Ascending aorta (tissue), 2 donors: Measurements from ENCODE around the gene PTPRG. TPM values are rescaled to one million over a fixed set of nuclear protein-coding genes. Genes with fewer than 3 reads are reported as not detected.

Experiments
- DNase-seq, 2 donors: peaks; one replicate each; pipeline ENCODE4 v3.0.0-alpha.2; 2019; ENCODE audit warnings: low spot score in 2 of 2
- H3K27ac ChIP-seq, 2 donors: fragments of 200-600 bp; sonication (generic); one replicate each; pipeline ENCODE4 v1.5.1; 2016 to 2017; ENCODE audit warnings: mild to moderate bottlenecking in 1 of 2
- H3K27me3 ChIP-seq: fragments of 200-600 bp; sonication (generic); one replicate; pipeline ENCODE4 v1.5.1; 2017
- H3K36me3 ChIP-seq, 2 donors: fragments of 200-600 bp; sonication (generic); one replicate each; pipeline ENCODE4 v1.5.1; 2016
- H3K4me1 ChIP-seq, 2 donors: fragments of 200-600 bp; sonication (generic); one replicate each; pipeline ENCODE4 v1.5.1; 2016 to 2017; ENCODE audit warnings: mild to moderate bottlenecking in 1 of 2
- H3K4me3 ChIP-seq, 2 donors: fragments of 200-600 bp; sonication (generic); one replicate each; pipeline ENCODE4 v1.5.1; 2016 to 2017; ENCODE audit warnings: mild to moderate bottlenecking in 1 of 2
- H3K9me3 ChIP-seq, 2 donors: fragments of 200-600 bp; sonication (generic); one replicate each; pipeline ENCODE4 v1.5.1; 2016
- intact Hi-C: fragments of 100-400 bp; cut with DNase I; formaldehyde crosslinking; loops from one replicate; pipeline ENCODE4 v1.15.1; 2023
- total RNA-seq: library from RNA; depleted of rRNA; stranded (reverse); fragments of >200 nt; gene quantifications from one replicate; pipeline ENCODE4 v1.1.0, GENCODE V29; 2016
- TF ChIP-seq, protein P1 (sequence below), 3 experiments: fragments of 200-600 bp in 2 of 3; fragments of 450-650 bp in 1 of 3; sonication (generic) in 2 of 3; IDR thresholded peaks; one replicate each; pipeline ENCODE4 v1.5.1; 2016 to 2019; ENCODE audit warnings: antibody characterized with exemption in 3 of 3, mild to moderate bottlenecking in 1 of 3, moderate library complexity in 1 of 3

Gene PTPRG
- total RNA-seq, 1 donor from 2014 or later = 129 TPM

DNA sequence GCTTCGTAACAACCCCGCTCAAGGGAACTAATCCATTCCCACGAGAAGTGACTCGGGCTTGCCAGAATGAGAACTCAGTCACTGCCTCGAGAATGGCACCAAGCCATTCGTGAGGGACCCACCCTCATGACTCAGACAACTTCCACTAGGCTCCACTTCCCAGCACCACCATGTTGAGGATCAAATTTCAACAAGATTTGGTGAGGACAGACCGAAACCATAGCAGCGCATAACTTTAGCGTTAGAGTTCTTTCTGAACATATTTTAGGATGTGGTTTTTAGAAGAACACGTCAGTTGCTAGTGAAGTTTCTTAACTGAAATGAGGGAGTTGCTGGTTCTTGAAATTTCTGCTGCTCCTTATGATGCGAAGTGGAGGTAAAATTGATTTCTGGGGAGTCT, 13.5 kb downstream of the PTPRG start:
- TF ChIP-seq, protein P1, sequence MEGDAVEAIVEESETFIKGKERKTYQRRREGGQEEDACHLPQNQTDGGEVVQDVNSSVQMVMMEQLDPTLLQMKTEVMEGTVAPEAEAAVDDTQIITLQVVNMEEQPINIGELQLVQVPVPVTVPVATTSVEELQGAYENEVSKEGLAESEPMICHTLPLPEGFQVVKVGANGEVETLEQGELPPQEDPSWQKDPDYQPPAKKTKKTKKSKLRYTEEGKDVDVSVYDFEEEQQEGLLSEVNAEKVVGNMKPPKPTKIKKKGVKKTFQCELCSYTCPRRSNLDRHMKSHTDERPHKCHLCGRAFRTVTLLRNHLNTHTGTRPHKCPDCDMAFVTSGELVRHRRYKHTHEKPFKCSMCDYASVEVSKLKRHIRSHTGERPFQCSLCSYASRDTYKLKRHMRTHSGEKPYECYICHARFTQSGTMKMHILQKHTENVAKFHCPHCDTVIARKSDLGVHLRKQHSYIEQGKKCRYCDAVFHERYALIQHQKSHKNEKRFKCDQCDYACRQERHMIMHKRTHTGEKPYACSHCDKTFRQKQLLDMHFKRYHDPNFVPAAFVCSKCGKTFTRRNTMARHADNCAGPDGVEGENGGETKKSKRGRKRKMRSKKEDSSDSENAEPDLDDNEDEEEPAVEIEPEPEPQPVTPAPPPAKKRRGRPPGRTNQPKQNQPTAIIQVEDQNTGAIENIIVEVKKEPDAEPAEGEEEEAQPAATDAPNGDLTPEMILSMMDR (IDR thresholded peaks at IDR 0.05) = no peak
- Histone ChIP-seq H3K36me3 (no peaks in the 10 kb centered on the region), H3K27ac (peak overlapping the region in 1 of 2 donors; percentile 58), H3K9me3 (no peaks in the 10 kb centered on the region), H3K27me3 (no peaks in the 10 kb centered on the region), H3K4me1 (peaks cover 4 to 33% of the 10 kb centered on the region in 2 donors), H3K4me3 (no peak overlapping the region)
- intact Hi-C loops = loop anchor here (5.0 kb wide), 1 partner anchor 62 kb away; no protein-coding TSS in a partner anchor
- peak in 1 of 2 donors; percentile 74 for DNase-seq

DNA sequence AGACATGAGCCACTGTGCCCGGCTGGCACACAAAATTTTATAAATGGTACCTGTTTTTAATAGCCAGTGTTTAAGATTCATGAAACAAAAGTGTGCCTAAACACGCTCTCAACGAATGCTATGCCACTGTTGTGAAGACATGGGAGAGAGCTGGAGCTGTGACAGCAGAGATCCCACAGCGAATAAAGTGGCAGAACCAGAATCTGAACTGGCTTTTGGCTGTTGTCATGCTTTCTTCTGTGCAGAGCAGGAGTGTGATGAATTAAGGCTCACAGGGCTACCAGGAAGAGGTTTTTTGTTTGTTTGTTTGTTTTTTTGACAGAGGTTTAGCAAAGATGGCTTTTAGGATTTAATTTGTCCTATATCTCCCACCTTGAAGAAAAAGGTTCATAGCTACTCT, 14.5 kb downstream of the PTPRG start:
- Histone ChIP-seq H3K27me3 (no peaks in the 10 kb centered on the region), H3K36me3 (no peaks in the 10 kb centered on the region), H3K4me1 (peaks cover 4 to 32% of the 10 kb centered on the region in 2 donors), H3K4me3 (no peak overlapping the region), H3K9me3 (no peaks in the 10 kb centered on the region), H3K27ac (peak overlapping the region; percentile 19 to 58)
- no peak for DNase-seq
- TF ChIP-seq, protein P1 (IDR thresholded peaks at IDR 0.05) = no peak
- intact Hi-C loops = loop anchor here (5.0 kb wide), 1 partner anchor 61 kb away; no protein-coding TSS in a partner anchor

DNA sequence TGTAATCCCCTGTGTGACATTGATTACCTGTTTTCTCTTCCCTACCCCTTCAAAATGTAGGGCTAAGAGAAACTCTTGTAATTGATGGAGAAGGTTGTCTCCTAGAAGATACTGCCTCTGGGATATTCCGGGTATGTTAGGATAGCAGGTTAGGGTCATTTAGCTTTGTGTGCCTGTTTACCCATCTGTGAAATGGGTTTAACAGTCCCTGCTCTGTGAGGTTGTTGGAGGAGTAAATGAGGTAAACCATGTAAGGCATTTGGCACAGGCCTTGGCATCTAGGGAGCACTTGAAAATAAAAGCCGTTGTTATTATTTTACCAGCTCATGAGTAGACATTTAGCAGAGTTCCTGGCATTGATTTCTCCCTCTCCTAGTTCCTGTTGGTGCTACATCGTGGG, 16.4 kb downstream of the PTPRG start:
- H3K27me3 ChIP-seq = no peaks in the 10 kb centered on the region
- no peaks in the 10 kb centered on the region for H3K9me3 ChIP-seq
- no peak overlapping the region for H3K27ac ChIP-seq
- DNase-seq = no peak
- H3K4me3 ChIP-seq = no peak overlapping the region
- TF ChIP-seq, protein P1 (IDR thresholded peaks at IDR 0.05) = no peak
- peaks cover 0 to 24% of the 10 kb centered on the region in 2 donors for H3K4me1 ChIP-seq
- no peaks in the 10 kb centered on the region for H3K36me3 ChIP-seq
- intact Hi-C loops = loop anchor here (5.0 kb wide), 1 partner anchor 60 kb away; no protein-coding TSS in a partner anchor

DNA sequence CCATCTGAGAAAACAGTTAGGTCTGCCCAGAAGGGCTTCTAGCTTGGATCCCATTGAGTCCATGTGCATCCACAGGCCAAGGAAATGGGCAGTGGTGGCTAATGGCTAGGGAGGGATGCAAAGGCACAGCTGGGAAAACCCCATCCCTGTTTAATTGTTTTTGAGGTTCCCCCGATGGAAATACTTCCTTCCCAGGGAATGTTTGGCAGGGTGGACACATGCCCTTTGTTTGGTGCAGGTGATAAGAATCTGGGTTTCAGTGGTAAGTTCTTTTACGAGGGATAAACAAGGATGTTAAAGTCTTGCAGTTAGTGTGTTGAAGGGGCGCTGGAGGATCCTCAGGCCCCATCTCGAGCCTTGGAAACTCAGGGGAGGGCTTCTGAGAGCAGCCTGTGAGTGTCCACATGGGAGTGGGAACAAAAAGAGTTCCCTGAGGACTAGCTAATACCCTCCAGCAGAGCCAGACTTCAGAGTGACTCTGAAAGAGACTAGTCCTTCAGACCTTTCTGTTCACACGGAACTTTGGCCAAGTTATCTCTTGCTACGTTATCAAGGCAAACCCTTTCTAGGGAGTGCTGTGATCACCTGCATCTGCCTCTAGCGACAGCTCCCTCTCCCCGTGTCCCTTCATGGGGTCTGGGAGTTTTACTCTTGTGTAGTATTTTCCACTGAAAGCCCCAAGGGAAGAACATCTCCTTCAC, 17.4 kb downstream of the PTPRG start:
- intact Hi-C loops = loop anchor here (5.0 kb wide), 1 partner anchor 58 kb away; no protein-coding TSS in a partner anchor
- peak overlapping the region in 1 of 2 donors; percentile 28 for H3K27ac ChIP-seq

DNA sequence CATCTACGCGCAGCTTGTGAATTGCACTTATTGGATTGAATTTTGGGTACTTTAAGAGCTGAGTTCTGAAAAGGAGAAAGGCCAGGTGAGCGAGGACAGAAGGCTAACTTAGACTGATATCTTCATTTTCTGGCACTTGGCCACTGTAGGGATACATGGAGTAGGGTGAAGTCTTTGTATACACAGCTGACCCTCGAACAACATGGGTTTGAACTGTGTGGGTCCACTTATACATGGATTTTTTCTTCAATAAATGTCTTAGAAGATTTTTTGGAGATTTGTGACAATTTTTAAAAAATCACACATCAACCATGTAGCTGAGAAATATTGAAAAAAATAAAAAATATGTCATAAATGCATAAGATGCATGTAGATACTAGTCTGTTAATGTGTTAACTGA, 18.3 kb downstream of the PTPRG start:
- peaks cover 0 to 27% of the 10 kb centered on the region in 2 donors for H3K4me1 ChIP-seq
- no peaks in the 10 kb centered on the region for H3K9me3 ChIP-seq
- intact Hi-C loops = loop anchor here (5.0 kb wide), 2 partner anchors 58 to 218 kb away; no protein-coding TSS in a partner anchor
- no peak overlapping the region for H3K27ac ChIP-seq
- H3K27me3 ChIP-seq = no peaks in the 10 kb centered on the region
- TF ChIP-seq, protein P1 (IDR thresholded peaks at IDR 0.05) = no peak
- no peak overlapping the region for H3K4me3 ChIP-seq
- no peaks in the 10 kb centered on the region for H3K36me3 ChIP-seq
- no peak for DNase-seq

More for the DNA sequence above, 17.4 kb downstream of the PTPRG start:
- Histone ChIP-seq H3K9me3 (no peaks in the 10 kb centered on the region), H3K27me3 (no peaks in the 10 kb centered on the region), H3K36me3 (no peaks in the 10 kb centered on the region), H3K4me1 (peaks cover 0 to 27% of the 10 kb centered on the region in 2 donors), H3K4me3 (no peak overlapping the region)
- TF ChIP-seq, protein P1 (IDR thresholded peaks at IDR 0.05) = no peak
- DNase-seq = no peak
